HEK293T (cell line): ENCODE measurements around the gene LTO1.

Experiments used
- CTCF ChIA-PET: fragments of 350-600 bp; formaldehyde crosslinking; extraction: SDS; loops from one replicate; lab custom pipeline; 2021; ENCODE audit warnings: antibody characterized with exemption, inconsistent platforms; lab: Yijun Ruan, JAX
- POLR2A ChIA-PET: fragments of 350-600 bp; formaldehyde crosslinking; extraction: SDS; loops from one replicate; lab custom pipeline; 2020; ENCODE audit warnings: antibody characterized with exemption, inconsistent platforms; lab: Yijun Ruan, JAX
- DNase-seq: peaks from one replicate; pipeline ENCODE4 v3.0.0; 2012; ENCODE audit warnings: mixed read lengths; ENCODE audit errors: extremely low spot score
- ARNT ChIP-seq: fragments of 450-650 bp; IDR thresholded peaks from 2 replicates; pipeline ENCODE4 v1.6.1; 2017; ENCODE audit warnings: mild to moderate bottlenecking
- BHLHE40 ChIP-seq: fragments of 450-650 bp; IDR thresholded peaks from 2 replicates; pipeline ENCODE4 v1.6.1; 2016; ENCODE audit warnings: mild to moderate bottlenecking, moderate library complexity, borderline replicate concordance
- CTBP1 ChIP-seq: fragments of 450-650 bp; IDR thresholded peaks from 2 replicates; pipeline ENCODE4 v1.6.1; 2016; ENCODE audit warnings: borderline replicate concordance
- ELF4 ChIP-seq: fragments of 450-650 bp; IDR thresholded peaks from 2 replicates; pipeline ENCODE4 v1.6.1; 2017; ENCODE audit warnings: antibody characterized with exemption
- FOXA1 ChIP-seq: fragments of 450-650 bp; IDR thresholded peaks from 2 replicates; pipeline ENCODE4 v1.6.1; 2016; ENCODE audit warnings: mild to moderate bottlenecking
- FOXK2 ChIP-seq: fragments of 450-650 bp; IDR thresholded peaks from 2 replicates; pipeline ENCODE4 v1.6.1; 2016; ENCODE audit warnings: mild to moderate bottlenecking
- FOXM1 ChIP-seq: fragments of 450-650 bp; IDR thresholded peaks from 2 replicates; pipeline ENCODE4 v1.6.1; 2017; ENCODE audit warnings: mild to moderate bottlenecking, borderline replicate concordance
- HDGF ChIP-seq: fragments of 450-650 bp; IDR thresholded peaks from 2 replicates; pipeline ENCODE4 v1.6.1; 2017; ENCODE audit warnings: antibody characterized with exemption, borderline replicate concordance
- L3MBTL2 ChIP-seq: fragments of 450-650 bp; conservative IDR thresholded peaks from 2 replicates; pipeline ENCODE4 v1.6.1; 2016; ENCODE audit warnings: mild to moderate bottlenecking
- LEF1 ChIP-seq: fragments of 450-650 bp; IDR thresholded peaks from 2 replicates; pipeline ENCODE4 v1.6.1; 2017; ENCODE audit warnings: mild to moderate bottlenecking, borderline replicate concordance
- NFRKB ChIP-seq: fragments of 450-650 bp; IDR thresholded peaks from 2 replicates; pipeline ENCODE4 v1.6.1; 2016; ENCODE audit warnings: mild to moderate bottlenecking, moderate library complexity
- SP1 ChIP-seq: fragments of 450-650 bp; IDR thresholded peaks from 2 replicates; pipeline ENCODE4 v1.6.1; 2017
- SUZ12 ChIP-seq: fragments of 450-650 bp; IDR thresholded peaks from 2 replicates; pipeline ENCODE4 v1.6.1; 2016; ENCODE audit warnings: mild to moderate bottlenecking
- TARDBP ChIP-seq: fragments of 450-650 bp; IDR thresholded peaks from 2 replicates; pipeline ENCODE4 v1.6.1; 2016
- ZNF384 ChIP-seq: fragments of 450-650 bp; IDR thresholded peaks from 2 replicates; pipeline ENCODE4 v1.6.1; 2016
- TF ChIP-seq, protein P1 (sequence below): fragments of 450-650 bp; IDR thresholded peaks from 2 replicates; pipeline ENCODE4 v1.6.1; 2016

Gene LTO1

DNA sequence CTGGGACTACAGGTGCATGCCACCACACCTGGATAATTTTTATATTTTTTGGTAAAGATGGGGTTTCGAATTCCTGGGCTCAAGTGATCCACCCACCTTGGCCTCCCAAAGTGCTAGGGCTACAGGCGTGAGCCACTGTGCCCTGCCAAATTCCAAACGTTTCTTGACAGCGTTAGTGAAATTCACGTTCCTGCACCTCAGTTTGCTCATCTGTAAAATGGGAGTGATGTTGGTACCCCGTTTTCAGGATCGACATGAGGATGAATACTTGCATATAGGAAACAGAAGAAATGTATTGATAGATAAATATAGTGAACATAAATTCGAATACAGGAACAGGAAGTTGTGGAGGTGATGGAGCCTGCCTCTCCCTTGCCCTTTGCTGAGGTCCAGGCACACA lies 10.2 kb upstream of the LTO1 start:
- TF ChIP-seq NFRKB (no peak), FOXM1 (no peak), ZNF384 (no peak), L3MBTL2 (no peak), FOXA1 (no peak), LEF1 (no peak), BHLHE40 (no peak)
- ChIA-PET CTCF (no interaction called here), POLR2A (interaction anchor here (1.2 kb wide), 1 partner anchor 10 kb away, joined by 3 read pairs; the partner anchor contains the start of gene LTO1)
- no peak for DNase-seq

DNA sequence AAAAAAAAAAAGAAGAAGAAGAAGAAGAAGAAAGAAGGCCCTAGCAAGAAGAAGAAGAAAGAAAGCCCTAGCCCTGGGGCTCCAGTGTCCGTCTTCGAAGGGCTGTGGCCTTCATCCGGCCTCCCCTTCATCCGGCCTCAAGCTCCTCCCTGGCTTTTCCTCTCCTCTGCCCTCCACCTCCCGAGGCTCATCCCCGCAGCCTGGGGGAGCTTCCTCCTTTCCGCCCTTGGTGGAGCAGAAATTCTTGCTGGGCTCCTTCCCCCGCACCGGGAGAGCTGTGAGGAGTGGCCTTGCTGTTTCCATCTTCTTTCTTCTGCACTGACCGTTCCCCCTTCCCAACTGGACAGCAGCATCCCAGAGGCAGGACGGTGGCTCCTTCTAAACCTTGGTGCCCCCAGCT lies 9.5 kb upstream of the LTO1 start:
- CTCF ChIA-PET = no interaction called here
- TF ChIP-seq ARNT (no peak), BHLHE40 (no peak), NFRKB (no peak), FOXA1 (no peak), LEF1 (no peak), ZNF384 (no peak)
- no peak for DNase-seq
- POLR2A ChIA-PET = interaction anchor here (1.2 kb wide), 1 partner anchor 10 kb away, joined by 3 read pairs; the partner anchor contains the start of gene LTO1

DNA sequence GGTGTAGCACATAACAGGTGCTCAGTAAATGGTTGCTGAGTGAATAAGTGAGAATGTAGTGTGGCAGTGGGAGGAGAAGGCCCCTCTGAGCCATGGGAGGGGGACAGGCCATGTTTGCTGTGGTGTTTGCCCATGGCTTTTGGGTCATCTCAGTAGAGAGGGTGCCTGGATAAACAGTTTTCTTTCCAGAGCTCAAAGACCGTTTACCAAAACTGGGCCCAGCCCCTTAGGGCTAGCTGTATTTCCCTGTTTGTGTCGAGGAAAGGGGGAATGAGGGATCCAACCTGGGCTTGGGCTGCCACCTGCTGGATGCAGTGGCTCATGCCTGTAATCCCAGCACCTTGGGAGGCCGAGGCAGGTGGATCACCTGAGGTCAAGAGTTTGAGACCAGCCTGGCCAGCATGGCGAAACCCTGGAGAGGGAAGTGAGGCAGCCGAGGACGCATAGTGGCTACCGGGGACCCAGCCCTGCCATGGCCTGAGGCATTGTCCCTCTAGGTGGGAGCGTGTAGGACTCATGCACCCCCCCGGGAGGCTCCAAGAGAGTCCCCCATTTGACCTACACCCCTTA lies 8.7 kb upstream of the LTO1 start:
- POLR2A ChIA-PET = no interaction called here

DNA sequence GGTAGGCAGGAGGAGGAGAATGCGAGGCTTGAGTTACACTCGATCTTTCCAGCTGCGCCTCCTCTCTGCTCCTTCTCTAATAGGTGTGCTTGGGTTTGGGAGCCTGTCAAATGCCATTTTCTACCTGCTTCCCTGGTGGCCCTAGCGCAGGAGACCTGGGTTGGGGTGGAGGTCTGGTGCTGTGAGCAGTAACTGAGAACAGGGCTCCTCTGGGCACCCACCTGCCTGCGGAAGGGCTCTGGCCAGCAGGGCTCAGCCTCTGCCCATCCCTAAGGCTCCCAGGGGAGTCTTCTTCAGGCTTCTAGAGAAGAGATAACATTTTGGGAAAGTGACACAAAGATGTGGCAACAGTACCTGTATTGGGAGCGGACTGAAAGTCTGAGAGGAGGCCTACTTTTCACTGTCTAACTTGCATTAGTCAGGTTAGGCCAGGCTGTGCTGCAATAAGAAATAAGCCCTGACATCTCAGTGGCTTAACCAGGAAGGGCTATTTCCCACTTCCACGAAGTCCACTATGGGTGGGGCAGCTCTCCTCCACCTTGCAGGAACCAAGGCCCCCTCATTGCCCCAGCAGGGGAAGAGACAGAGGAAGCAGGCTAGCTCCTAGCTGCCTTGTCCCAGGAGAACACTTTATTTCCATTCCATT lies 7.7 kb upstream of the LTO1 start:
- POLR2A ChIA-PET = no interaction called here
- CTCF ChIA-PET = no interaction called here
- no peak for DNase-seq
- TF ChIP-seq LEF1 (no peak), HDGF (no peak), NFRKB (no peak), ELF4 (no peak), SUZ12 (no peak), FOXA1 (no peak), ZNF384 (no peak), L3MBTL2 (no peak), BHLHE40 (no peak), ARNT (no peak), FOXK2 (no peak), TARDBP (no peak), SP1 (no peak), FOXM1 (no peak), CTBP1 (no peak)
- TF ChIP-seq, protein P1, sequence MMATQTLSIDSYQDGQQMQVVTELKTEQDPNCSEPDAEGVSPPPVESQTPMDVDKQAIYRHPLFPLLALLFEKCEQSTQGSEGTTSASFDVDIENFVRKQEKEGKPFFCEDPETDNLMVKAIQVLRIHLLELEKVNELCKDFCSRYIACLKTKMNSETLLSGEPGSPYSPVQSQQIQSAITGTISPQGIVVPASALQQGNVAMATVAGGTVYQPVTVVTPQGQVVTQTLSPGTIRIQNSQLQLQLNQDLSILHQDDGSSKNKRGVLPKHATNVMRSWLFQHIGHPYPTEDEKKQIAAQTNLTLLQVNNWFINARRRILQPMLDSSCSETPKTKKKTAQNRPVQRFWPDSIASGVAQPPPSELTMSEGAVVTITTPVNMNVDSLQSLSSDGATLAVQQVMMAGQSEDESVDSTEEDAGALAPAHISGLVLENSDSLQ = no peak

More for the DNA sequence above, 8.7 kb upstream of the LTO1 start:
- TF ChIP-seq CTBP1 (no peak), FOXM1 (no peak), L3MBTL2 (no peak), HDGF (no peak), SP1 (no peak), SUZ12 (no peak), ARNT (no peak), TARDBP (no peak), ELF4 (no peak), LEF1 (no peak), NFRKB (no peak), ZNF384 (no peak)
- TF ChIP-seq, protein P1 = no peak
- no peak for DNase-seq
- CTCF ChIA-PET = no interaction called here

DNA sequence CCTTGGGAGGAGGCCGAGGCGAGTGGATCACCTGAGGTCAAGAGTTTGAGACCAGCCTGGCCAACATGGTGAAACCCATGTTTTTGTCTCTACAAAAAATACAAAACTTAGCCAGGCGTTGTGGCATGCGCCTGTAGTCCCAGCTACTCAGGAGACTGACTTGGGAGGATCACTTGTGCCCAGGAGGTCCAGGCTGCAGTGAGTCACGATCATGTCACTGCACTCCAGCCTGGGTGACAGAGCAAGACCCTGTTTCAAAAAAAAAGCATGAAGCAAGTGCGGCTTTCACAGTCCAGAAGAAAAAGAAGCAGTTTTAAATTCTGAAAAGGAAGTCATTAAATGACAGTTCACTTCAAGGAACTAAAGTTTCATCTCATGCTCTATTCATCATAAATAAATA lies 7.1 kb upstream of the LTO1 start:
- TF ChIP-seq CTBP1 (no peak), ARNT (no peak), NFRKB (no peak), TARDBP (no peak), ZNF384 (no peak), FOXA1 (no peak), BHLHE40 (no peak), L3MBTL2 (no peak), LEF1 (no peak), SP1 (no peak), FOXM1 (no peak), ELF4 (no peak), FOXK2 (no peak)
- DNase-seq = no peak
- ChIA-PET CTCF (no interaction called here), POLR2A (no interaction called here)

DNA sequence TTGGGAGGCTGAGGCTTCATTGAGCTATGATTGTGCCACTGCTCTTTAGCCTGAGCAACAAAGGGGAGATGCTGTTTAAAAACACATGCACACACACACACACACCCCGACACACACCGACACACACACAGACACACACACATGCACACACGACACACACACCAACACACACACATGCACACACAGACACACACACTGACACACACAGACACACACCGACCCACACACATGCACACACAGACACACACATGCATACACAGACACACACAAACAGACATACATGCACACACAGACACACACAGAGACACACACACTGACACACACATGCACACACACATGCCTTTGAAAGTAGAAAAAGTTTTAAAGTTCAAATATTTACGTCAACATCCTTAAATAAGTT lies 5.5 kb upstream of the LTO1 start:
- POLR2A ChIA-PET = no interaction called here
- CTCF ChIA-PET = no interaction called here
- TF ChIP-seq NFRKB = no peak
- DNase-seq = no peak

DNA sequence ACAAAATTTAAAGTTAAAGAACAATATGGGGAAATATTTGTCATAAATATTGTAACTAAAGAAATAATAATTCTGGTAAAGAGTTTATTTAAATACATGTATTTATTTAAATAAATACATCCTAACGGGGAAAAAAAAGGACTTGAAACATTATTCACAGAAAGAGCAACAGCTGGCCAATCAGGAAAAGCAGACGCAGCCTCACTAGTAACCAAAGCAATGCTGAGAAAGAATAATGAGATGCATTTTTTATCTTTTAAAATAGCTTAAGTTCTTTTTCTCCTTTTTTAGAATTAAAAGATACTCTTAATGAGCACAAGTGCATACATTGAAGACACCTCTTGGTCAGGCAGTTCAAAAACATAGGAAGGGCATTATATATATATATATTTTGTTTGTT lies 2.6 kb upstream of the LTO1 start:
- no peak for DNase-seq
- TF ChIP-seq L3MBTL2 (no peak), FOXA1 (no peak), TARDBP (no peak), HDGF (no peak), FOXM1 (no peak), NFRKB (no peak), SUZ12 (no peak), ELF4 (no peak), CTBP1 (no peak)
- TF ChIP-seq, protein P1 = no peak
- ChIA-PET POLR2A (no interaction called here), CTCF (no interaction called here)
